HEK293 (cell line): ENCODE results near the gene SERTAD3.

Source experiments
- GLIS1 ChIP-seq: fragments of 450-650 bp; formaldehyde crosslinking; IDR thresholded peaks from 2 replicates; pipeline ENCODE4 v1.5.1; 2016; ENCODE audit warnings: missing biosample characterization, missing genetic modification characterization
- GLIS2 ChIP-seq: fragments of 450-650 bp; formaldehyde crosslinking; IDR thresholded peaks from 2 replicates; pipeline ENCODE4 v1.5.1; 2016; ENCODE audit warnings: missing biosample characterization, missing genetic modification characterization
- KLF10 ChIP-seq: fragments of 450-650 bp; IDR thresholded peaks from 2 replicates; pipeline ENCODE4 v1.5.1; 2018; ENCODE audit warnings: missing biosample characterization, mild to moderate bottlenecking, missing genetic modification characterization
- PATZ1 ChIP-seq: fragments of 450-650 bp; formaldehyde crosslinking; IDR thresholded peaks from 2 replicates; pipeline ENCODE4 v1.5.1; 2016; ENCODE audit warnings: missing biosample characterization, missing genetic modification characterization
- RBAK ChIP-seq: fragments of 450-650 bp; formaldehyde crosslinking; IDR thresholded peaks from 2 replicates; pipeline ENCODE4 v1.5.1; 2016; ENCODE audit warnings: missing biosample characterization, missing genetic modification characterization
- ZBTB17 ChIP-seq: fragments of 450-650 bp; formaldehyde crosslinking; IDR thresholded peaks from 2 replicates; pipeline ENCODE4 v1.5.1; 2016; ENCODE audit warnings: missing biosample characterization, missing genetic modification characterization
- ZEB2 ChIP-seq: fragments of 450-650 bp; formaldehyde crosslinking; IDR thresholded peaks from 2 replicates; pipeline ENCODE4 v1.5.1; 2016; ENCODE audit warnings: missing biosample characterization, missing genetic modification characterization
- ZNF16 ChIP-seq: fragments of 450-650 bp; formaldehyde crosslinking; IDR thresholded peaks from 2 replicates; pipeline ENCODE4 v1.5.1; 2016; ENCODE audit warnings: low read depth, missing biosample characterization, missing genetic modification characterization
- ZNF202 ChIP-seq: fragments of 450-650 bp; formaldehyde crosslinking; IDR thresholded peaks from 2 replicates; pipeline ENCODE4 v1.5.1; 2016; ENCODE audit warnings: missing biosample characterization, missing genetic modification characterization, borderline replicate concordance
- ZNF24 ChIP-seq: fragments of 450-650 bp; formaldehyde crosslinking; IDR thresholded peaks from 2 replicates; pipeline ENCODE4 v1.5.1; 2016; ENCODE audit warnings: missing biosample characterization, missing genetic modification characterization
- ZNF26 ChIP-seq: fragments of 450-650 bp; formaldehyde crosslinking; IDR thresholded peaks from 2 replicates; pipeline ENCODE4 v1.5.1; 2016; ENCODE audit warnings: missing biosample characterization, missing genetic modification characterization
- ZNF280D ChIP-seq: fragments of 450-650 bp; formaldehyde crosslinking; IDR thresholded peaks from 2 replicates; pipeline ENCODE4 v1.5.1; 2016; ENCODE audit warnings: missing biosample characterization, missing genetic modification characterization
- ZNF350 ChIP-seq: fragments of 450-650 bp; formaldehyde crosslinking; IDR thresholded peaks from 2 replicates; pipeline ENCODE4 v1.5.0; 2017; ENCODE audit warnings: missing biosample characterization, mild to moderate bottlenecking, missing genetic modification characterization
- ZNF366 ChIP-seq: fragments of 450-650 bp; formaldehyde crosslinking; conservative IDR thresholded peaks from 2 replicates; pipeline ENCODE4 v1.5.1; 2016; ENCODE audit warnings: missing biosample characterization, missing genetic modification characterization
- ZNF555 ChIP-seq: fragments of 450-650 bp; formaldehyde crosslinking; conservative IDR thresholded peaks from 2 replicates; pipeline ENCODE4 v1.5.1; 2017; ENCODE audit warnings: missing biosample characterization, mild to moderate bottlenecking, missing genetic modification characterization, inconsistent platforms
- ZNF580 ChIP-seq: fragments of 450-650 bp; formaldehyde crosslinking; IDR thresholded peaks from 2 replicates; pipeline ENCODE4 v1.5.1; 2016; ENCODE audit warnings: missing biosample characterization, missing genetic modification characterization
- ZNF621 ChIP-seq: fragments of 450-650 bp; formaldehyde crosslinking; IDR thresholded peaks from 2 replicates; pipeline ENCODE4 v1.5.1; 2017; ENCODE audit warnings: missing biosample characterization, missing genetic modification characterization
- ZNF626 ChIP-seq: fragments of 450-650 bp; sonication (Bioruptor Pico); formaldehyde crosslinking; IDR thresholded peaks from 2 replicates; pipeline ENCODE4 v1.5.1; 2018; ENCODE audit warnings: missing biosample characterization, missing genetic modification characterization, inconsistent platforms
- ZNF658 ChIP-seq: fragments of 450-650 bp; formaldehyde crosslinking; IDR thresholded peaks from 2 replicates; pipeline ENCODE4; 2016; ENCODE audit warnings: missing biosample characterization, missing genetic modification characterization
- ZNF707 ChIP-seq: fragments of 450-650 bp; formaldehyde crosslinking; IDR thresholded peaks from 2 replicates; pipeline ENCODE4 v1.5.1; 2016; ENCODE audit warnings: missing biosample characterization, missing genetic modification characterization
- ZNF747 ChIP-seq: fragments of 450-650 bp; formaldehyde crosslinking; IDR thresholded peaks from 2 replicates; pipeline ENCODE4 v1.5.1; 2016; ENCODE audit warnings: missing biosample characterization, missing genetic modification characterization
- ZNF777 ChIP-seq: fragments of 450-650 bp; formaldehyde crosslinking; IDR thresholded peaks from 2 replicates; pipeline ENCODE4 v1.5.1; 2017; ENCODE audit warnings: missing biosample characterization, missing genetic modification characterization, borderline replicate concordance
- ZNF791 ChIP-seq: fragments of 450-650 bp; formaldehyde crosslinking; IDR thresholded peaks from 2 replicates; pipeline ENCODE4 v1.5.1; 2016; ENCODE audit warnings: missing biosample characterization, missing genetic modification characterization
- TF ChIP-seq, protein P1 (sequence below): fragments of 450-650 bp; formaldehyde crosslinking; IDR thresholded peaks from 2 replicates; pipeline ENCODE4 v1.5.1; 2016; ENCODE audit warnings: missing biosample characterization, missing genetic modification characterization
- TF ChIP-seq, protein P2 (sequence below): fragments of 450-650 bp; formaldehyde crosslinking; IDR thresholded peaks from 2 replicates; pipeline ENCODE4 v1.5.1; 2016; ENCODE audit warnings: missing biosample characterization, missing genetic modification characterization

Gene SERTAD3

GRCh38 chr19:40443131-40443999, 770 bp downstream of the SERTAD3 start (continued):
- TF ChIP-seq ZNF24 (tag by site-specific recombination) (peak; percentile 27; the same call in 1 of the 2 replicates), ZNF626 (tag by site-specific recombination) (no peak), GLIS1 (tag by site-specific recombination) (peak; percentile 99), ZNF555 (tag by site-specific recombination) (no peak), ZNF747 (tag by site-specific recombination) (no peak), ZNF621 (no peak), ZNF280D (tag by site-specific recombination) (no peak), KLF10 (tag by site-specific recombination) (peak; percentile 97), ZNF16 (tag by site-specific recombination) (peak; percentile 34; the same call in 1 of the 2 replicates), ZNF791 (tag by site-specific recombination) (0 out of 2 replicates have a peak, but pooled peaks have one; percentile 42), ZNF658 (tag by site-specific recombination) (no peak), ZNF777 (tag by site-specific recombination) (peak; percentile 62; the same call in 1 of the 2 replicates), PATZ1 (tag by site-specific recombination) (peak; percentile 100), ZBTB17 (tag by site-specific recombination) (peak; percentile 99), RBAK (no peak; the same call in 1 of the 2 replicates), ZEB2 (tag by site-specific recombination) (peak; percentile 98), GLIS2 (tag by site-specific recombination) (peak; percentile 100), ZNF26 (tag by site-specific recombination) (no peak), ZNF366 (tag by site-specific recombination) (peak; percentile 88), ZNF202 (tag by site-specific recombination) (no peak), ZNF350 (tag by site-specific recombination) (no peak), ZNF580 (tag by site-specific recombination) (0 out of 2 replicates have a peak, but pooled peaks have one; percentile 44), ZNF707 (no peak)
- TF ChIP-seq, protein P1, sequence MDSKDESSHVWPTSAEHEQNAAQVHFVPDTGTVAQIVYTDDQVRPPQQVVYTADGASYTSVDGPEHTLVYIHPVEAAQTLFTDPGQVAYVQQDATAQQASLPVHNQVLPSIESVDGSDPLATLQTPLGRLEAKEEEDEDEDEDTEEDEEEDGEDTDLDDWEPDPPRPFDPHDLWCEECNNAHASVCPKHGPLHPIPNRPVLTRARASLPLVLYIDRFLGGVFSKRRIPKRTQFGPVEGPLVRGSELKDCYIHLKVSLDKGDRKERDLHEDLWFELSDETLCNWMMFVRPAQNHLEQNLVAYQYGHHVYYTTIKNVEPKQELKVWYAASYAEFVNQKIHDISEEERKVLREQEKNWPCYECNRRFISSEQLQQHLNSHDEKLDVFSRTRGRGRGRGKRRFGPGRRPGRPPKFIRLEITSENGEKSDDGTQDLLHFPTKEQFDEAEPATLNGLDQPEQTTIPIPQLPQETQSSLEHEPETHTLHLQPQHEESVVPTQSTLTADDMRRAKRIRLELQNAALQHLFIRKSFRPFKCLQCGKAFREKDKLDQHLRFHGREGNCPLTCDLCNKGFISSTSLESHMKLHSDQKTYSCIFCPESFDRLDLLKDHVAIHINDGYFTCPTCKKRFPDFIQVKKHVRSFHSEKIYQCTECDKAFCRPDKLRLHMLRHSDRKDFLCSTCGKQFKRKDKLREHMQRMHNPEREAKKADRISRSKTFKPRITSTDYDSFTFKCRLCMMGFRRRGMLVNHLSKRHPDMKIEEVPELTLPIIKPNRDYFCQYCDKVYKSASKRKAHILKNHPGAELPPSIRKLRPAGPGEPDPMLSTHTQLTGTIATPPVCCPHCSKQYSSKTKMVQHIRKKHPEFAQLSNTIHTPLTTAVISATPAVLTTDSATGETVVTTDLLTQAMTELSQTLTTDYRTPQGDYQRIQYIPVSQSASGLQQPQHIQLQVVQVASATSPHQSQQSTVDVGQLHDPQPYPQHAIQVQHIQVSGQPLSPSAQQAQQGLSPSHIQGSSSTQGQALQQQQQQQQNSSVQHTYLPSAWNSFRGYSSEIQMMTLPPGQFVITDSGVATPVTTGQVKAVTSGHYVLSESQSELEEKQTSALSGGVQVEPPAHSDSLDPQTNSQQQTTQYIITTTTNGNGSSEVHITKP (tag by site-specific recombination) = peak; percentile 80
- TF ChIP-seq, protein P2, sequence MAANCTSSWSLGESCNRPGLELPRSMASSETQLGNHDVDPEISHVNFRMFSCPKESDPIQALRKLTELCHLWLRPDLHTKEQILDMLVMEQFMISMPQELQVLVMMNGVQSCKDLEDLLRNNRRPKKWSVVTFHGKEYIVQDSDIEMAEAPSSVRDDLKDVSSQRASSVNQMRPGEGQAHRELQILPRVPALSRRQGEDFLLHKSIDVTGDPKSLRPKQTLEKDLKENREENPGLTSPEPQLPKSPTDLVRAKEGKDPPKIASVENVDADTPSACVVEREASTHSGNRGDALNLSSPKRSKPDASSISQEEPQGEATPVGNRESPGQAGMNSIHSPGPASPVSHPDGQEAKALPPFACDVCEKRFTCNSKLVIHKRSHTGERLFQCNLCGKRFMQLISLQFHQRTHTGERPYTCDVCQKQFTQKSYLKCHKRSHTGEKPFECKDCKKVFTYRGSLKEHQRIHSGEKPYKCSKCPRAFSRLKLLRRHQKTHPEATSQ = 0 out of 2 replicates have a peak, but pooled peaks have one; percentile 87
